HG02642 (cell line): Measurements from ENCODE around the gene DNAJA1.
"Not testable (repeated sequence)": the region's sequence is repeated elsewhere in the genome, so short reads cannot be mapped to it uniquely, and the experiment has no call there.

Experiments used
- ATAC-seq: cut with Tn5 transposase; IDR thresholded peaks from one replicate; pipeline ENCODE4 v1.9.1; 2021; ENCODE audit warnings: mild to moderate bottlenecking; ENCODE audit not compliant: unreplicated experiment, poor library complexity

DNAJA1 gene

DNA sequence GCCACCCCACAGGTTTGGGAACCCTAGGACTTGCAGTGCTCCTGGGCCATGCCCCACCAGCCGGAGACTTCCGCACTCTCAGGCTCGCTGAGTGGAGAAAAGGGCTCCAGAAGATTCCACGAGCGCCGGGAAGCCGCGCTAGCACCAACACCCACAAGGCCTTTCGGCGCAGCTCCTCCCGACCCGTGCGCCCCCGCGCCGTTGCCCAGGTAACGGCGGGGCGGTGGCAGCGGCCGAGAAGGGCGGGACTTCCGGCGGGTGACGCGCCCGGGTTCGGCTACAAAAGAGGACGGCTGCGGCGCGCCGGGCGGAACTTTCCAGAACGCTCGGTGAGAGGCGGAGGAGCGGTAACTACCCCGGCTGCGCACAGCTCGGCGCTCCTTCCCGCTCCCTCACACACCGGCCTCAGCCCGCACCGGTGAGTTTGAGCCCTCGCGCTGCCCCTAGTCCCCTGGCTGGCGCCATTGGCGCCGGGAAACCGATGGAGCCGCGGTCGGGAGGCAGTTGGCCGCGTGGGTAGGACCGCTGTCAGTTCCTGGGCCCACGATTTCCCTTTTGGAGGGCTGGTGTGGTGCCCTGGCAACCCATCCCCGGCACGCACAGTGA is at the start of gene DNAJA1:
DNAJA1 (plus strand) TSS at position 308 of the 606 bp plus-strand sequence. CDS start 1,212 bp downstream, outside the sequence.
- ATAC-seq = peak; percentile 94

DNA sequence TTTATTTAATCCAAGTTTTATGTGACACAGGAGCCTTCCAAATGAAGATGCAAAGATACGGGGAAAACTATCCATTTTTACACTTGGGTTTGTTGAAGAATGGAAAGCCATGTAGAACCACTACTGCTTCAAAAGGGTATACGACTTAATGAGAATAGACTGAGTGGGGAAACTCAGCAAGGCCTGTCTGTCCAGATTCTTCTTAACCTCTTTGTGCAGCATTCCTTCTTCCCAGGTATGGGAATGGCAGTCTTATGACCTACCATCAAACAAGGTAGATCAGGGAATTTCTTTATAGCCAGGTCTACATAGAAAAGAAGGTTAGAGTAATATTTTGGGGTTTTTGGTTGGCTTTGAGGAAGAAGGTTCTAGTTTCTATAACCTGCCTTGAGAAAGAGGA is 47.0 kb upstream of the DNAJA1 start:
- ATAC-seq = no peak

DNA sequence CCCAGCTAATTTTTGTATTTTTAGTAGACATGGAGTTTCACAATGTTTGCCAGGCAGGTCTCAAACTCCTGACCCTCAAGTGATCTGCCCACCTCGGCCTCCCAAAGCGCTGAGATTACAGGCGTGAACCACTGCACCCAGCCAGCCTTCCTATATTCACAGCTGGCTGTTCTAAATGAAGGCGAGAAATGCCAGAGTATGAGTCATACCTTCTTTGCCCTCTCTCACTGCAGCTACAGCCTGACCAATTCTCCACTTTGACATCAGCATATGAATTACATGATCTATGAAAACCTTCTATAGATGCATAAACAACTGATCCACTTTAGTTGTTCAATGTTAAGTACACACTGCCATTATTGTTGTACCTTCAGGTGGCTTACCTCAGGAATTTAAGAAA is 38.1 kb upstream of the DNAJA1 start:
- ATAC-seq = no peak

GRCh38 chr9:32989660-32990059 is 35.4 kb upstream of the DNAJA1 start:
- no peak for ATAC-seq

- no peak for ATAC-seq
Observed at GRCh38 chr9:32991897-32992594, 33.0 kb upstream of the DNAJA1 start.

DNA sequence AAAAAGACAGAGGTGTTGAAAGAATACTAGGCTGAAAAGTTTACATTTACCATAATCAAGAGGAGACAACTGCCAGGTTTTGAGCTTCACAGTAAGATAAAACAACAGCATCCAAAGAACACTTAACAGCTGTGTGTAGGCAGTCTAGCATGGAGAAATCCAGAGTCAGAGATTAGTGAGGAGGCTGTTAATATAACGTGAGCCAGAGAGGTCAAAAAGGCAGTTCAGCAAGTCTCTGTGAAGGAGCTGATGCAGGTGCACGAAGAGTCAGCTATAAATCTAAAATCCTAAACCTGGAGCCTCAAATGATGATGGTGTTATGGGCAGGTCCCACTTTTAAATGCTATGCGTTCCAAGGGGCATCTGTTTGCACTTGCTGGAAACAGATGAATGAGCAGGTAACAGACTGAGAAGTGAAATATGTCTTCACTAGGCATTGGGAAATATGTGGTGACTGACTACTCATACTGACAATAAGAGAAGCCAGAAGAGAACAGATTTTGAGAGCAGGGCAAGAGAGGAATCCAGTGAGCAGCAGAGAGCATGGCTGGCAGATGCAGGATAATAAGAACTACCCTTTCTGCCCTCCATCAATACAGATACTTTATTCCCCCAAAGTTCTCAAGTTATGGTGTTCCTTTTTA is 32.4 kb upstream of the DNAJA1 start:
- no peak for ATAC-seq

DNA sequence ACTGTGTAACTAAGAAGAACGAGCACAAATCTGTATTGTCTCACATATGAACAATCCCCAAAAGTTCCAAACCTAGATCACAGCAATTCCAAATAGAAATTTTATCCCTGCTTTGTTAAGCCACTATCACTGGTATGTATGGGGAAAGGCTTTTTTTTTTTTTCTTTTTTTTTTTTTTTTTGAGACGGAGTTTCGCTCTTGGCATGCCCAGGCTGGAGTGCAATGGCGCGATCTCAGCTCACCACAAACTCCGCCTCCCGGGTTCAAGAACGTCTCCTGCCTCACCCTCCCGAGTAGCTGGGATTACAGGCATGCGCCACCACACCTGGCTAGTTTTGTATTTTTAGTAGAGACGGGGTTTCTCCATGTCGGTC is 24.4 kb upstream of the DNAJA1 start:
- peak; percentile 1 for ATAC-seq

GRCh38 chr9:33005335-33005734 is 19.7 kb upstream of the DNAJA1 start:
- ATAC-seq = not testable (repeated sequence)

DNA sequence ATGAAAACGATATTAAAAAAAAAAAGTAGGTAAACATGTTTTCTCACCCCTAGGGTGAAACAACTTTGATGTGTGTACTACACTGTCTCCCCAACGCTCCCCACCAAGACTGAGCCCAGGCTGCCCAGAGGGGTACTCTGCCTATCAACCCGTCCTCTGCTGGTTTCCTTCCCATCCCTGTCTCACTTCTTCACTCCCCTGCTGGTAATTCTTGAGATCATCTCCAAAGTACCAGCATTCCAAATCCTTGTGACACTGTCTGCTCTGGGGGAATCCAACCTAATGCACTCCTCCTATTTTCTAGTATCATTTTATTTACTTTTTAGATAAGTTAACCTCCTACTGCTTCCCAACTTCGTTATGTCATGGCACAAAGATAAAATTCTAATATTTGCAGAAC is 17.3 kb upstream of the DNAJA1 start:
- ATAC-seq = no peak

- ATAC-seq = no peak
Observed at GRCh38 chr9:33011831-33012230, 13.2 kb upstream of the DNAJA1 start.

DNA sequence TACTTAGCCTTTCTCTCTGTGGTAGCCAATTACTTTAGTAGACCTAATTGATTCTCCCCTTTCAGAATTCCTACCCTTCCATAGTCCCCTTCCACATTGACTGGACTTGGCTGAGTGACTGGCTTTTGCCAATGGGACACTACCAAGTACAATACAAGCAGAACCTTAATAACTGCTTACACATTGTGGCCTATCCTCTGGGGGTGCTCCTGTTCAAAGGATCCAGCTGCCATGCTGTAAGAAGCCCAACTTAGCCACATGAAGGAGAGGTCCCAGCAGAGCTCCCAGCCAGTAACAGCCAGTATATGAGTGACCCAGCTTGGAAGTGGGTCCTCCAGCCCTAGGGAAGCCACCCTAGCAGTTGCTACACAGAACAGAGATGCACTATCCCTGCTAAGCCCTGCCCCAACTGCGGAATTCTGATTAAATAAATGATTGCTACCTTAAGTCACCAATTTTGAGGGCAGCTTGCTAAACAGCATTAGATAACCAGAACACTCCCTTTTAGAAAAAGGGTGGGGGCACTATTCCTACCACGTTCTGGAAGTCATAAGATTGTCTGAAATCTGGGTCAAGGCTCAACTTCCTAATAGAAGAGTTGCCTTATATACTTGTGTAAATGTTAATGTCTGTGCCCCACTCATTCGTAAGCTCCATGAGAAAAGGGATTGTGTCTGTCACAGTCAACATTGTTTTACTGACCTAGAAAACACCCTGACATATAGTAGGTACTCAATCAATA is 12.6 kb upstream of the DNAJA1 start:
- ATAC-seq = no peak

DNA sequence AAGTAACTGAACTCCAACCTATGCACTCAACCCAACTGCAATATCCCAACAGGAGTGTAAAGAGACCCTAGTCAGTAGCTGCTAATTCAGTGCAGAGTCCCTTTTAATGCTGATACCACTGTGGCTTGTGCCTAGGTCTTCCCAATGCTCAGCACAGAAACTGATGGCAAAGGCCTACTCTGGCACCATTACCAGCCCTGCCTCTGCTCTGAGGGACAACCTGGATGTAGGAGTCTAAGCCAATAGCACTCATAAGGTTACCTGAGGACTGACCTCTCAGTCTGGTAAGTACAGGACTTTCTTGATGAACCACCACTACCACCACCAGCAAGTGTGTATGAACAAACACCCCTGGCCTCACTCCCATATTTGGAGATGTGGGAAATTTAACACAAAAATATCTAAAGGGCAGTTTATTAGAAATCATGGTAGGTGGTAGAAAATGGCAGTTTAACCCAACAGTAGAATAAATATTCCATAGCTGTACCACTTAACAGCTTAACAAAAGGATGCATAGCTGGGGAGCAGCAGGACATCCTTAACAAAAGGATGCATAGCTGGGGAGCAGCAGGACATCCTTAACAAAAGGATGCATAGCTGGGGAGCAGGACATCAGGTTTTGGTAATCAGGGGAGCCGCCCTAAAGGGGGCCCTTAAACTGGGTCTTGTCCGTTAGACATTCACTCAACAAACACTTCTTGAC is 11.0 kb upstream of the DNAJA1 start:
- ATAC-seq = no peak

- ATAC-seq = no peak
Observed at GRCh38 chr9:33014665-33015014, 10.4 kb upstream of the DNAJA1 start.

DNA sequence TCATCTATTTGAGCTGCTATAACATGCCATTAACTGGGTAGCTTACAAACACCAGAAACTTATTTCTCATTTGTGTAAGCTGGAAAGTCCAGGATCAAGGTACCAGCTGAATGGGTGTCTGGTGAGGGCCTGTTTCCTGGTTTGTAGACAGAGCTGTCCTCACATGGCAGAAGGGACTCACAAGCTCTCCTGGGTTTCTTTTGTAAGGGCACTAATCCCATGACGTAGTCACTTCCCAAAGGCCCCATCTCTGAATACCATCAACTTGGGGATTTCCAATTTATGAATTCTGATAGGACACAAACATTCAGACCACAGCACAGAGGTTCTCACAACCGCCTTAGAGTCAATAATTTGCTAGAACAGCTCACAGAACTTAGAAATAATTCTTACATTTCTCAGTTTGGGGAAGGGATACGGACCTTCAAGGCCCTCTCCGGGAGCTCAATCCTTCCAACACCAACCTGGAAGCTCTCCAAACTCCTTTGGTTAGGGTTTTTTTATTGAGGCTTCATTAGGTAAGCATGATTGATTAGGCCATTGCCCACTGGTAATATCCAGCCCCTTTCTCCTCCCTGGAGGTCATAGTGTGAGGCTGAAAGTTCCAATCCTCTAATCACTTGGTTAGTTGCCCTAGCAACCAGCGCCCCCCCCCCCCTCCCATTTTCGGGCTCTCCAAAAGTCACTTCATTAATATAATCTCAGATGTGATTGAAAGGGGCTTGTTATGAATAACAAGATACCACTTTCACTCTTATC is 7.6 kb upstream of the DNAJA1 start:
- ATAC-seq = peak; percentile 66

DNA sequence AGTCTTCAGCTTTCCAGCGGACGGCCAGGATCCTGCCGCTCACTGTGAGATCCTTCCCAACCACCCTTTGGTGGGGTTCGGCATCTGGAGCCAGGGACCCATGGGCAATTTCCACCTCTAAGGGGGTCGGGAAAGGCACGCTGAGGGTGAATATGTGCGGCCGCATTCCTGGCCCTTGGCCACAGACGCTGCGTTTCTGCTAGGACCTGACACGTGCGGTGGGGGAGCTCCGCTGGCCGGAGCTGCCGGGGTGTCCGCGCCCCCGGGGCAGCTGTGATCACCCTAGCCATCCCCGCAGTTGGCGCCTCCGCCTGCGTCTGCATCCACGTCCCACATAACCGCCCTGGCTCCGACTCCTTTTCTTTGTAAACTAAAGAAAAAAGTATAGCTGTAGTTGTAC is 5.3 kb upstream of the DNAJA1 start:
- ATAC-seq = no peak

DNA sequence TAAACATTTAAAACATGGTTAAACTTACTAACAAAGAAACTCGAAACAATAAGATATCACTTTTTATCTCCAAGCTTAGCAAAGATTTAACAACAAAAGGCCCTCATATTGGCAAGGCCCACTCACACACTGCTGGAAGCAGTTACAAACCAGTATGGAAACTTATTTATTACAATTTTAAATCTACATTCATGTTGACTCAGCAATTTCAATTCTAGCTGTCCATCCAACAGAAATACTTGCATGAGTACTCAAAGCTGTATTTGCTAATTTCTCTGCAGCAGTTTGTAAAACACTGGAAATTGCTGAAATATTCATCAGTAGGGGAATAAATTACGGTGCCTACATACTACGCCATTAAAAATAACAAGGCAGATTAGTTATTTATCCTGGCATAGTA is 2.8 kb upstream of the DNAJA1 start:
- ATAC-seq = no peak

DNA sequence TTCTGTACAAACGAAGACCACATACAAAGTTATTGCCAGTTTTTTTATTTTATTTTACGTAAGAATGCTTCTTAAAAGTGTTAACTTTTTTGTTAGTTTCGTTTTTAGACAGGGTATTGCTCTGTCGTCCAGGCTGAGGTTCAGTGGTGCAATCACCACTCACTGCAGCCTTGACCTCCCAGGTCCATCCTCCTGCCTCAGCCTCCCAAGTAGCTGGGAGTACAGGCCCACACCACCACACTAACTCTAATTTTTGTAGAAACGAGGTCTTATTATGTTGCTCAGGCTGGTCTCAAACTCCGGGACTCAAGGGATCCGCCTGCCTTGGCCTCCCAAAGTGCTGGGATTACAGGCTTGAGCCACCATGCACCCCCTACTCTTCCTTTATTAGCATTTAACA is 2.3 kb upstream of the DNAJA1 start:
- no peak for ATAC-seq

GRCh38 chr9:33023661-33024060 is 1.4 kb upstream of the DNAJA1 start:
- ATAC-seq = no peak

GRCh38 chr9:33024126-33024965 is 727 bp upstream of the DNAJA1 start:
- no peak for ATAC-seq
